GM21528 (cell line): Measurements from ENCODE around the gene FAM187B.
"Not testable (repeated sequence)": the region's sequence is repeated elsewhere in the genome, so short reads cannot be mapped to it uniquely, and the experiment has no call there.

Experiments used
- ATAC-seq: cut with Tn5 transposase; IDR thresholded peaks from one replicate; pipeline ENCODE4 v1.9.1; 2021; ENCODE audit warnings: mild to moderate bottlenecking, moderate library complexity; ENCODE audit not compliant: unreplicated experiment, low FRiP score

The FAM187B gene

GRCh38 chr19:35240327-35240726 is 11.8 kb upstream of the FAM187B start:
- ATAC-seq: no peak

DNA sequence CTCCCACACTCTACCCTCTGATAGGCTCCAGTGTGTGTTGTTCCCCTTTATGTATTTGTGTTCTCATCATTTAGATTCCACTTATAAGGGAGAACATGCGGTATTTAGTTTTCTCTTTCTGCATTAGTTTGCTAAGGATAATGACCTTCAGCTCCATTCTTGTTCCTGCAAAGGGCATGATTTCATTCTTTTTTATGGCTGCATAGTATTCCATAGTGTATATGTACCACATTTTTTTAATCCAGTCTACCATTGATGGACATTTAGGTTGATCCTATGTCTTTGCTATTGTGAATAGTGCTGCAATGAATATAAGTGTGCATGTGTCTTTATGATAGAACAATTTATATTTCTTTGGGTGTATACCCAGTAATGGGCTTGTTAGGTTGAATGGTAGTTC is 11.1 kb upstream of the FAM187B start:
- not testable (repeated sequence) for ATAC-seq

DNA sequence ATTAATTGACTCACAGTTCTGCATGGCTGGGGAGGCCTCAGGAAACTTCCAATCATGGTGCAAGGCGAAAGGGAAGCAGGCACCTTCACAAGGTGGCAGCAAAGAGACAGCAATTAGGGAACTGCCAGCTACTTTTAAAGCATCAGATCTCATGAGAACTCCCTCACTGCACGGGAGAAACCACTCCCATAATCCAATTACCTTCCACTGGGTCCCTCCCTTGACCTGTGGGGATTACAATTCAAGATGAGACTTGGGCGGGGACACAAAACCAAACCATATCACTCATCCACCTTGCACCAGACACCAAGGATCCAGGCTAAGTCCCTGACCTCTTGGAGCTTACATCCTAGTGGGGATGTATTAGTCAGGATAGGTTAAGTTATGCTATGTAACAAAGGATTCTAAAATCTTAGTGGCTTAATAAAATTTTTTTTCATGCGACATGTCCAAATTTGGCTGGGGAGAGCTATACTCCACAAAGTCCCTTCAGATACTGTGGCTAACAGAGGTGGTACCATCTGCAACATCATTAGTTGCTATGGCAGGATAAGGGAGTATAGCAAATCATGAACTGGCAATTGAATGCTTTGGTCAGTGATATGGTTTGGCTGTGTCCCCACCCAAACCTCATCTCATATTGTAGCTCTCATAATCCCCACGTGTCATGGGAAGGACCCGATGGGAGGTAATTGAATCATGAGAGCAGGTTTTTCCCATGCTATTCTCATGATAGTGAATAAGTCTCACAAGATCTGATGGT is 8.3 kb upstream of the FAM187B start:
- no peak for ATAC-seq

DNA sequence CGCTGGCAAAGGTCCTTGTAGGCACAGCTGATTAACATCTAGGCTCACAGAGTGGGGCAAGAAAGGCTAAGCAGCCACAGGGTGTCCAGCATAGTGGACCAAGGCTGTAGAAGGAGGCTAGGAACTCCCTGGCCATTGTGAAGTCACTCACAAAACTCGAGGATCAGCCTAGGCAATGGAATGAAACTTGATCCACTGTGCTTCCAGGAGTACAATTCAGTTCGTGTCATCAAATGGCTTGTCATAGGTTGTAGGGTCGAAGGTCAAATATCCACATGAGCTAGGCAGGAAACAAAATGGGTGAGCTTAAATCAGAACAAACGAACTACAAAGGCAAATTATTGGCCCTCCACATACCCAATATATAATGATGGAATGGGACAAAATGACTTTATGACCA is 4.4 kb upstream of the FAM187B start:
- ATAC-seq: no peak

DNA sequence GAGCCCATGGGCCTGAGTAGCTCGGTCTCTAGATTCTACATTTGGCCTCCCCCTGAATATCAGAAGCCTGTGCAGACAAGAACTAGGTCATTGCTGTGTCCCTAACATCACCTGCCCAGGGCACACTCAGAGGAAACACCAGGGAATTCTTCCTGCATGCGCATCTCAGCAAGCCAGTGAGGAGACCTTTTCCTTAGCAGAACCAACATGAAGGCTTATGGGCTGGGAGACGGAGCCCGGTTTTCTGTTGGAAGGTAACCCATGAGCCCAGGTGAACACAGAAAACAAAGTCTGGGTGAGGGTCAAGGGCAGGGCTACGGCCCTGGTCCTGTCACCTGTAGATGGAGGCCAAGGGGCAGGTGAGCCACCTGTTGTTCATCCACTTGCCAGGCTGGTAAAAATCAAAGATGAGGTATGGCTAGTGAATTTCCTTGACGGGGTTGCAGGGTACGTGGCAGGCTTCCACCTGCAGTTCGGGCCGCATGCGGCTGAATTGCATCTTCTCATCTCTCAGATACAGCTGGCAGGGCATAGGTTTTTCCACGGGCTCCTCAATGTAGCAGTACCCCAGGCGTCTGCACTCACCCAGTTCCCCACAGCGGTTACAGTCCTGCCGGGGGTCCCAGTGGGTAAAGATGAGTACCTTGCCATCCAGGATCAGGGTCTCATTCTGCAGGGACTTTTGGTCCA is 3.6 kb upstream of the FAM187B start:
- no peak for ATAC-seq

GRCh38 chr19:35229601-35230000 is 1.1 kb upstream of the FAM187B start:
- ATAC-seq: no peak

GRCh38 chr19:35226748-35227147 is 1.8 kb downstream of the FAM187B start:
- no peak for ATAC-seq

- ATAC-seq: no peak
Observed at GRCh38 chr19:35225951-35226350, 2.6 kb downstream of the FAM187B start.

DNA sequence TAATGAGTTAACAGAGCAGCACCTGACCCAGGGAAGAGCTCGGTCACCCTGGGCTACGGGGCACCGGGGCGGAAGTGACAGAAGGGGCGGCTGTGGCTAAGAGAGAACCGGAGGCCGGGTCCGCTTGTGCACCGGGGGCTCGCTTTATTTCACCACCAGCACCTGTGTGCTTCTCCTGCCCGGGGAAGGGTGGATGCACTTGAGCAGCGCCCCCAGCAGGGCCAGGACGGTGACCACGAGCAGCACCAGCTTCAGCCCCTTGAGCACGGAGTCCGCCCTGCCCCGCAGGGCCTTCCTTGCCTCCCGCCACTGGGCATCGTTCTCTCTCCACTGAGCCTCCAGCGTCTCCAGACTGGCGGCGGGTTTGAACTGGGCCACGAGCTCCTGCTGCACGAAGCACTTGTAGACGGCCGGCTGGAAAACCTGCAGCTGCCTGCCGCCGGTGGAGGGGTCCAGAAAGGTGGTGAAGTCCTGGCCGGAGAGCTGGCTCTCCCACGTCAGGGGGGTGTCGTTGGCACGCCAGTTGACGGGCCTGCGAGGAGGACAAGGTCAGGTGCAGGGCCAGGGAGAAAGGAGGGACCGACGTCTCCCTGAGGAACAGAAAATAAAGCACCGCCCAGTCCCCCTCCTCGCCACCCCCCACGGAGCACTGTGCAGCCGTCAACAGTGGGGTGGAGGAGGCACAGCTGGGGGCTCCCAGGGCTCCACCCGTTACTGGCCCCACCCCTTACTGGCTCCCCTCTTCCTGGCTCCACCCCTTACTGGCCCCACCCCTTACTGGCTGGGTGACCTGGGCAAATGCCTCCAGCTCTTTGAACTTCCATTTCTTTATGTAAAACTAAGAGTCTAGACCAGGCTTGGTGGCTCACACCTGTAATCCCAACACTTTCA is 3.6 kb downstream of the FAM187B start:
- ATAC-seq: no peak

GRCh38 chr19:35223862-35224505 is 4.6 kb downstream of the FAM187B start:
- ATAC-seq: no peak

GRCh38 chr19:35223084-35223790 is 5.3 kb downstream of the FAM187B start:
- no peak for ATAC-seq

DNA sequence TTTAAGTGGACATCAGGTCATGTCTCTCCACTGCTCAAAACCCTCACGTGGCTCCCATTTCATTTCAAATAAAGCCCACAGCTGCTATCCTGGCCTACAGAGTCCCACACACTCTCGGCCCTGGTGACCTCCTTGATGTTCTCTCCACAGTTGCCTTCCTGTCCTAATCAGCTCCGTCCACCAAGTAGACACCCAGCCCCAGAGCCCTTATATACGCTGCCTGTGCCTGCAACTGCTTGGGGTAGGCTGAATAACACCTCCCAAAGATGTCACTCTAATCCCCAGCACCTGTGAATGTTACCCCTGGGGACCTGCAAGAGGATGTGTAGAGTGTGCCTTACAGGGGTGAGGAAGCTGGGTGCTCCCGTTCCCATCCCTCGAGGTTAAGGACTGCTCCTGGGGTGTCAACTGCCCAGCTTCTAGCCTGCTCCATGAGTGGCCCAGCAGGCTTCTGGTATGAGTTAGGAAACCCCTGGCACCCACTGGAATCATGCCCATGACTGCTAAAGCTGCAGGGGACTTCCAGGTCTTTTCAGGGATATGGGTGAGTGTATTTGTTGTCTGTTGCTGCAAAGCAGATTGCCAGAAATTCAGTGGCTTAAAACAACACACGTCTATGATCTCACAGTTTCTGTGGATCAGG is 6.0 kb downstream of the FAM187B start:
- no peak for ATAC-seq

DNA sequence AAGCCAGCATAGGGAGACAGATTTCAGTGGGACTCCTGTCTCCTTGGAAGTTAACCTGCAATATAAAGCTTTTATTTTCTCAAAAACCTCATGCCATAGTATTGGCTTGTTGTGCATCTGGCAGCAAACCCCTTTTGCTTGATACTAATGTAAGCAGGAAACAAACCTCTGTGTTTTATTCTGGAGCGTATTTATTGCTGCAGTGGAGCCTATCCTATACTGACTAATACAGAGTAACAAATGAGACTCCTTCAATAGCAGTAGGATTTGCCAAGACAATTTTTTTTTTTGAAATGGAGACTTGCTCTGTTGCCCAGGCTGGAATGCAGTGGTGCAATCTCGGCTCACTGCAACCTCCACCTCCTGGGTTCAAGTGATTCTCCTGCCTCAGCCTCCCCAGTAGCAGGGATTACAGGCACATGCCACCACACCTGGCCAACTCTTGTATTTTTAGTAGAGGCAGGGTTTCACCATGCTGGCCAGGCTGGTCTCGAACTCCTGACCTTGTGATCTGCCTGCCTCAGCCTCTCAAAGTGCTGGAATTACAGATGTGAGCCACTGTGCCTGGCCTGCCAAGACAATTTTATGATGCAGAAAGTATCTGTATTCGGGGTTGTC is 7.5 kb downstream of the FAM187B start:
- not testable (repeated sequence) for ATAC-seq

GRCh38 chr19:35220315-35220921 is 8.1 kb downstream of the FAM187B start:
- no peak for ATAC-seq

DNA sequence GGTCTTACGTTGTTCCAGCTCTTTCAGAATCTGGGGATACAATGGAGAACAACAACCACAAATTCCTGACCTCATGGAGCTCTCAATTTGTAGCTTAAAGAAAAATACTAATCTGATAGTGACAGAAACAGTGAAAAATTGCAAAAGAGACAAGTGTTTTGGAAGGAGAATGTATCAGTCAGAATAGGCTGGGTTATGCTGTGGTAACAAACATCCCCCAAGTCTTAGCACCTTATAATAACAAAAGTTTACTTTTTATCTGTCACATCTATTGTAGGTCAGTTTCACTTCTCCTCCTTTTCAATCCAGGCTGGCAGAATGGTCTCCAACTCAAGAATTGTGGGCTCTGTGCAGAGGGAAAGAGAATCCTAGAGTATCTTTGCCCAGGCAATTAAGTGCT is 9.5 kb downstream of the FAM187B start:
- no peak for ATAC-seq

DNA sequence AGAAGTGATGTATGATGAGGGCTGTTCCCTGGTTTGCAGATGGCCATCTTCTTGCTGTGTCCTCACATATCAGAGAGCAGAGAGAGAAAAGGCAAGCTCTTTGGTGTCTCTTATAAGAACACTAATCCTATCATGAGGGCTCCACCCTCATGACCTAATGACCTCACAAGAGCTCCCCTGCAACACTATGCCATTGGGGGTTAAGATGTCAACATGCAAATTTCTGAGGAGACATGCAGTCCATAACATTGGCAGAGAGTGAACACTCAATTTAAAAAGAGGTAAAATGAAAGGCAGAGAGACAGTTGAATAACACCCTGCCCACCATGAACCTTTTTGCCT is 10.9 kb downstream of the FAM187B start:
- no peak for ATAC-seq

DNA sequence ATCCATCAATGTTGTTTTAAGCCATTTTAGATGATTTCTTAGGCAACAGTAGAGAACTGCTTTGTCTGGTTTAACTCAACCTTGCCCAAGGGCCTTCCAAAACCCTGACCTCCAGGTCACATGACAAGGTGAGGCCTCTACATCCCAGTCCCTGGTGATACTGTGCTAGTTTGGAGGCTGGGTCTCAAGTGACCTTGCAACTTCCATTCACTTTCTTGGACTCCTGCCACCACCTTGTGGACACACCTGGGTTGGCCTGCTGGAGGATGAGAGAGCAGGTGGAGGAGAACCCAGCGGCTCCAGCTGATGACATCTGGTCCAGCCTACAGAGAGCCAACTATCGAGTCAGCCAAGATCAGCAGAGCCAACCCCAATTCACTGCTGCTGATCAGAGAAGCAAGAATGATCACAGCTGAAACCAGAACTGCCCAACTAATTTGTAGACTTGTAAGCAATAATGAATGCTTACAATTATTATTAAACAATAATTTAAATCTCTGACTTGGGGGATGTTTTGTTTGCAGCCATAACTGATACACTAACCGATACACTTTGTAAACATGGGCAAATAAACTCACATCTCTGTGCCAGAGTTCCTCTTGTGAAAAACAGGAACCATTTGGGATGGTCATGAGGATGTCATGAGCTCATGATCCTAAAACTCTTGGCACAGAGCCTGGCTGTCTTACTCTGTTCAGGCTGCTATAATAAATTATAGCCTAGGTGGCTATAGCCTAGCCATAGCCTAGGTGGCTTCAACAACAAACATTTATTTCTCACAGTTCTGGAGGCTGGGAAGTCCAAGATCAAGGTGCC is 11.5 kb downstream of the FAM187B start:
- no peak for ATAC-seq
